Activated naive CD4-positive, alpha-beta T cell treated with anti-CD3 and anti-CD28 coated beads, Interleukin-2, amount 50 U/mL, for 72 hours (primary cell): ENCODE measurements around the gene RNU6-9. TPM values are rescaled to one million over a fixed set of nuclear protein-coding genes. Genes with fewer than 3 reads are reported as not detected.

Source experiments
- ATAC-seq, 2 donors: fragments of 150-1000 bp; cut with Tn5 transposase; 2 replicates each; pipeline ENCODE4 v1.10.0; 2021; ENCODE audit warnings: mild to moderate bottlenecking in 2 of 2, moderate library complexity in 2 of 2
- DNase-seq, 2 donors: peaks; one replicate each; pipeline ENCODE4 v3.0.0; 2021 to 2022; ENCODE audit warnings: low spot score in 2 of 2
- H3K27ac Mint-ChIP-seq, 2 donors: one replicate each; pipeline ENCODE4 v1.8.0; 2022; ENCODE audit warnings: mild to moderate bottlenecking in 2 of 2, mixed read lengths in 2 of 2
- H3K36me3 Mint-ChIP-seq, 2 donors: one replicate each; pipeline ENCODE4 v1.8.0; 2022; ENCODE audit warnings: mixed read lengths in 2 of 2
- H3K9me3 Mint-ChIP-seq, 2 donors: one replicate each; pipeline ENCODE4 v1.8.0; 2022; ENCODE audit warnings: mixed read lengths in 2 of 2
- total RNA-seq, 2 donors: library from RNA; stranded (reverse); gene quantifications; one replicate each; pipeline ENCODE4 v1.2.3, GENCODE V29; 2022

Gene RNU6-9
- total RNA-seq, 2 donors from 2014 or later: not detected

GRCh38 chr19:858284-858683, 35.0 kb upstream of the RNU6-9 start:
- ATAC-seq (no peak), DNase-seq (no peak)
- no peaks in the 10 kb centered on the region for H3K36me3 Mint-ChIP-seq
- H3K27ac Mint-ChIP-seq: no peak overlapping the region
- no peaks in the 10 kb centered on the region for H3K9me3 Mint-ChIP-seq

- DNase-seq (no peak), ATAC-seq (no peak)
- Mint-ChIP-seq H3K27ac (no peak within 1 kb of the TSS), H3K9me3 (no peaks in the 10 kb centered on the region), H3K36me3 (no peaks in the 10 kb centered on the region)
Observed at GRCh38 chr19:858868-859843, 34.1 kb upstream of the RNU6-9 start, which contains the start of gene CFD. Gene CFD, plus strand, starts transcription at chr19:859664. Its CDS starts 26 bp downstream, at chr19:859690.

- Mint-ChIP-seq H3K27ac (no peak overlapping the region), H3K36me3 (no peaks in the 10 kb centered on the region), H3K9me3 (no peaks in the 10 kb centered on the region)
- DNase-seq (no peak), ATAC-seq (no peak)
Observed at GRCh38 chr19:861141-861755, 32.0 kb upstream of the RNU6-9 start.

GRCh38 chr19:861756-862580, 31.3 kb upstream of the RNU6-9 start:
- ATAC-seq (peak in 1 of 2 donors; percentile 67), DNase-seq (peak in 1 of 2 donors; percentile 63)
- H3K27ac Mint-ChIP-seq: no peak overlapping the region

GRCh38 chr19:862581-863314, 30.5 kb upstream of the RNU6-9 start:
- no peak overlapping the region for H3K27ac Mint-ChIP-seq
- no peaks in the 10 kb centered on the region for H3K9me3 Mint-ChIP-seq
- H3K36me3 Mint-ChIP-seq: no peaks in the 10 kb centered on the region
- DNase-seq (peak in 1 of 2 donors; percentile 79), ATAC-seq (peak; percentile 45 to 58)

More at GRCh38 chr19:861756-862580, 31.3 kb upstream of the RNU6-9 start:
- H3K36me3 Mint-ChIP-seq: no peaks in the 10 kb centered on the region
- no peaks in the 10 kb centered on the region for H3K9me3 Mint-ChIP-seq

- ATAC-seq: peak in 1 of 2 donors; percentile 2
- no peaks in the 10 kb centered on the region for H3K9me3 Mint-ChIP-seq
Observed at GRCh38 chr19:863315-863620, 30.0 kb upstream of the RNU6-9 start.

DNA sequence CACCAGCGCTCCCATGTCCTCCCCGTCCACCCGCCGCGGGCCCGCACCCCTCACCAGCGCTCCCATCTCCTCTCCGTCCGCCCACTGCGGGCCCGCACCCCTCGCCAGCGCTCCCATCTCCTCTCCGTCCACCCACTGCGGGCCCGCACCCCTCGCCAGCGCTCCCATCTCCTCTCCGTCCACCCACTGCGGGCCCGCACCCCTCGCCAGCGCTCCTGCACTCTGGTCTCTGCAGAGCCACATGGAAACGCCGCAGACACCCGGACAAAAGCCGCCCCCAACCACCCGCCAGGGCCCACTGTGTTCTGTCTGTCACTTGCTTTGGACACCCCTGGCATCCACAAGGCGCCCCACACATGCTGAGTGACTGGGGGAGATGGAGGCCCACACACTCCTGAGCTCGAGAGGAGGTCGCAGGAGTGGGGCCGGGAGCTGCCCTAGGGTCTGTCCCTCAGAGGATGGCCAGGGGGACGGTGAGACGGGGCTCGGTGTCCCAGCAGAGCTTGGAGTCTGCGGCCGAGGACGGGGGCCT, 26.4 kb upstream of the RNU6-9 start:
- no peak overlapping the region for H3K27ac Mint-ChIP-seq

More at GRCh38 chr19:863315-863620, 30.0 kb upstream of the RNU6-9 start:
- Mint-ChIP-seq H3K36me3 (no peaks in the 10 kb centered on the region), H3K27ac (peak overlapping the region; percentile 68 to 75)
- no peak for DNase-seq

GRCh38 chr19:867301-867793, 25.9 kb upstream of the RNU6-9 start:
- DNase-seq (no peak), ATAC-seq (no peak)
- Mint-ChIP-seq H3K27ac (no peak overlapping the region), H3K36me3 (no peaks in the 10 kb centered on the region), H3K9me3 (no peaks in the 10 kb centered on the region)

More for the DNA sequence above, 26.4 kb upstream of the RNU6-9 start:
- Mint-ChIP-seq H3K9me3 (no peaks in the 10 kb centered on the region), H3K36me3 (no peaks in the 10 kb centered on the region)
- no peak for ATAC-seq
- DNase-seq: no peak

DNA sequence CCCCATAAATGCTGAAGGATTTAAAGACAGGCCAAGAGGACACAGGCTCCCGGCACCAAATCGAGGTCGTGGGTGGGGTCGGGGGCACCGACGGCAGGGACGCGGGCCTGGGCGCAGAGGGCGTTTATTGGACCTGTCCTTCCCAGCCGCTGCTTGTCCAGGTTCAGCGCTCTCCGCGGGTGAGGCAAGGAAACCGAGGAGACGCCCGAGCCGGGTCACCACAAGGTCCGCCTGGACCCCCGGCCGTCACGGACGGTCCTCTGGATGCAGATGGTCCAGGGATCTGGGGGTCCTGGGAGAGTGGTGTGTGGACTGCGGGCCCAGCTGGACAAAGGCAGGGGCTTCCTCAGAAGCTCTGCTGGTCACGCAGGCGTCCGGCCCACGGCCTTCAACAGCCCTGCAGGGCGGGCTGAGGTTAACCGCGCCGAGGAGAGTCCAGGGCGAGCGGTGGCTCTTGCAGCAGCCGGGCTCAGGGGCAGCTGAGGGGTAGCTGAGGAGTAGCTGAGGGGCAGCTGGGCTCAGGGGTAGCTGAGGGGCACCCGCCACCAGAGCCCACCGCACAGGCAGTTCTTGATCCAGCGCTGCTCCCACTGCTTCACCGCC, 25.3 kb upstream of the RNU6-9 start:
- Mint-ChIP-seq H3K9me3 (no peaks in the 10 kb centered on the region), H3K36me3 (no peaks in the 10 kb centered on the region), H3K27ac (no peak overlapping the region)
- DNase-seq: no peak
- no peak for ATAC-seq

DNA sequence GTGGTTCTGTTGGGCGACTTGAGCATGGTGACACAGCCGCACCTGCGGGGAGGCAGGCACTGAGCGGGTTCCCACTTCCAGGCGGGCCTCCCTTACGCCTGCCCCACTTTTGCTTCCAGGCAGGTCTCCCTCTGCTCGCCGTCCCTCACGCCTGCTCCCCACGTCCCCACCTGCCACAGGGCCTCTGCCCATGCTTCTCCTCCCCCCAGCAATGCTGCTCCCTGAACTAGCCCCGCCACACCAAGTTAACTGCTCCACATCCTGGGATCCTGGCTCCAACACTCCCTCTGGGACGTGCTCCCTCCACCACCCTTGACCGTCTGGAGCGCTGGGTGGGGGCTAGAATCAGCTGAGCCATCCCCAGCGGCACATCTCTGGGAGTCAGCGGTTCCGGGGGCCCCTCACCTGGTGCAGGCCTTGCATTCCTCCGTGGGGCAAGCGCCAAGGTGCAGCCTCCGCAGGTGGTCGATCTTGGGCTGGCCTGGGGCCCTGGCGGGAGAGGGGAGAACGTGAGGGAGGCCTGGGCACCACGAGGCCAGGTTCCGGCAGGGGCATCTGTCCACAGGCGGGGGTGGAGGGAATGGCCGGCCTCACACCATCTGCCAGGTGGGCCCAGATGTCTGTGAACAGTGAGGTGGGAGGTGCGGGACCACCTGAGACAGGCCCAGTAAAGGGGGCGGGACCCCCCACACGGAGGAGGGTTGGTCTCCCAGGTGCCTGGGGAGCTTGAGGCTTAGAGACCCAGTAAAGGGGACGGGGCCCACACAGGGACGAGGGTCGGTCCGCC, 24.6 kb upstream of the RNU6-9 start:
- Mint-ChIP-seq H3K27ac (no peak overlapping the region), H3K9me3 (no peaks in the 10 kb centered on the region), H3K36me3 (no peaks in the 10 kb centered on the region)
- no peak for DNase-seq
- no peak for ATAC-seq

DNA sequence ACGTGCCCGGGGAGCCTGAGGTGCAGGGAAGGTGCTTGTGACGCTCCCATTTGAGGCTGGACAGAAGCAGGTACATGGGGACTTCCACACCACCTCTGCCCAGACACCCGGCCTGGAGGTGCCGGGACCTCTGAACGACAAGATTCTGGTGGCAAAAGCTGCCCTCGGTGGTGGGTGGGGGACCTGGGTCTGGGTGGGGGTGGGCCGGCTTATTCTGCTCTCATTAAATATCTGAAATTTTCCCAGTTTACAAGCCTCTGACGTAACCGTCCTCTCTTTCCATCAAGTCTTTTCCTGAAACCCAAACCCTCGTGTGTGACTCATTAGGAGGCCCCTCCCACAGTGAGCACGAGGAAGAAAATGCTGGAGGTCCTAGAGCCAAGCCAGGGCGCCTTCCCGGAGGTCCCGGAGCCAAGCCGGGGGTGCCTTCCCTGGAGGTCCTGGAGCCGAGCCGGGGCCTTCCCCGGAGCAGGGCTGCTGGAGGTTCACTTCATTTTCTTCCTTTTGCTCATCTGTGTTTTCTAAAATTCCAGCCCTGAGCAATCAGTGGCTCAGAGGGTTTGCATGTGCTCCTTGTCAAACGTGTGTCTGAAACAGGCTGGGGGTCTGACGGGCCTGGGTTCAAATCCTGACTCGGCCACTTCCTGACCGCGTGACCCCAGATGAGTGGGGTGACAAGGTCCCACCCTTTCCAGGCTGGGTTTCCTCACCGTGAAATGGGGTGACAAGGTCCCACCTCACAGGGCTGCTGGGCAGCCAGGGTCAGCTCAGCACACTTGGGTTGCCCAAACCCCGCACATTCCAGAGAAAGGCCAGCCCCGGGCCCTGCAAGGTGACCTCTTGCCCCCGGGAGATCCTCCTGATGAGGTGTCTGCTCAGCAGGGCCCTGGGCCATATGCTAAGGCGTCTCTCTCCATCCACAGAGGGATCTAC, 23.8 kb upstream of the RNU6-9 start:
- no peaks in the 10 kb centered on the region for H3K9me3 Mint-ChIP-seq
- ATAC-seq (no peak), DNase-seq (no peak)
- no peak overlapping the region for H3K27ac Mint-ChIP-seq
- no peaks in the 10 kb centered on the region for H3K36me3 Mint-ChIP-seq

DNA sequence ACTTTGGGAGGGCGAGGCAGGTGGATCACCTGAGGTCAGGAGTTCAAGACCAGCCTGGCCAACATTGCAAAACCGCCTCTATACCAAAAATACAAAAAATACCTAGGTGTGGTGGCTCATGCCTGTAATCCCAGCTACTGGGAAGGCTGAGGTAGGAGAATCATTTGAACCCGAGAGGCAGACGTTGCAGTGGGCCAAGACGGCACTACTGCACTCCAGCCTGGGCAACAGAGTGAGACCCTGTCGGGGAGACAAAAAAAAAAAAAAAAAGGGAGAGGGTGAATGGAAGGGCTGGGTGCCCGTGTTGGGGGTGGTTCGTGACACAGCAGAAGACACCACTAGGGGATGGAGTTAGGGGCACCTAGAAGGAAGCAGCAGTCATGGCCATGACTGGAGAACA, 23.0 kb upstream of the RNU6-9 start:
- Mint-ChIP-seq H3K36me3 (no peaks in the 10 kb centered on the region), H3K27ac (peak overlapping the region in 1 of 2 donors; percentile 88), H3K9me3 (no peaks in the 10 kb centered on the region)
- no peak for ATAC-seq
- no peak for DNase-seq

GRCh38 chr19:870963-871401, 22.3 kb upstream of the RNU6-9 start:
- Mint-ChIP-seq H3K27ac (no peak overlapping the region), H3K9me3 (no peaks in the 10 kb centered on the region), H3K36me3 (no peaks in the 10 kb centered on the region)
- ATAC-seq (no peak), DNase-seq (no peak)
